Thyroid gland (tissue), 4 donors: ENCODE data around the gene ABI2.

Experiments
- POLR2A ChIP-seq, 2 donors: fragments of 450-650 bp; IDR thresholded peaks; one replicate each; pipeline ENCODE4 v1.6.1; 2017; ENCODE audit warnings: antibody characterized with exemption in 2 of 2, mild to moderate bottlenecking in 2 of 2, moderate library complexity in 1 of 2
- TF ChIP-seq, protein P1 (sequence below), 6 experiments: fragments of 200-600 bp in 3 of 6; fragments of 450-650 bp in 3 of 6; sonication (generic) in 3 of 6; IDR thresholded peaks; one replicate each; pipeline ENCODE4 v1.5.1; 2016 to 2019; ENCODE audit warnings: antibody characterized with exemption in 6 of 6, mild to moderate bottlenecking in 2 of 6, inconsistent platforms in 1 of 6, moderate library complexity in 1 of 6

GRCh38 chr2:203399031-203399430 is 70.8 kb downstream of the ABI2 start:
- TF ChIP-seq, protein P1, sequence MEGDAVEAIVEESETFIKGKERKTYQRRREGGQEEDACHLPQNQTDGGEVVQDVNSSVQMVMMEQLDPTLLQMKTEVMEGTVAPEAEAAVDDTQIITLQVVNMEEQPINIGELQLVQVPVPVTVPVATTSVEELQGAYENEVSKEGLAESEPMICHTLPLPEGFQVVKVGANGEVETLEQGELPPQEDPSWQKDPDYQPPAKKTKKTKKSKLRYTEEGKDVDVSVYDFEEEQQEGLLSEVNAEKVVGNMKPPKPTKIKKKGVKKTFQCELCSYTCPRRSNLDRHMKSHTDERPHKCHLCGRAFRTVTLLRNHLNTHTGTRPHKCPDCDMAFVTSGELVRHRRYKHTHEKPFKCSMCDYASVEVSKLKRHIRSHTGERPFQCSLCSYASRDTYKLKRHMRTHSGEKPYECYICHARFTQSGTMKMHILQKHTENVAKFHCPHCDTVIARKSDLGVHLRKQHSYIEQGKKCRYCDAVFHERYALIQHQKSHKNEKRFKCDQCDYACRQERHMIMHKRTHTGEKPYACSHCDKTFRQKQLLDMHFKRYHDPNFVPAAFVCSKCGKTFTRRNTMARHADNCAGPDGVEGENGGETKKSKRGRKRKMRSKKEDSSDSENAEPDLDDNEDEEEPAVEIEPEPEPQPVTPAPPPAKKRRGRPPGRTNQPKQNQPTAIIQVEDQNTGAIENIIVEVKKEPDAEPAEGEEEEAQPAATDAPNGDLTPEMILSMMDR (IDR thresholded peaks at IDR 0.05), result no peak
- no peak for TF ChIP-seq POLR2A (IDR thresholded peaks at IDR 0.05)
